ENCODE data around the gene CBR3. TPM values are rescaled to one million over a fixed set of nuclear protein-coding genes. Genes with fewer than 3 reads are reported as not detected.
"Not testable (repeated sequence)": the region's sequence is repeated elsewhere in the genome, so short reads cannot be mapped to it uniquely, and the experiment has no call there.

The CBR3 gene
- total and polyA plus RNA-seq, 2 donors = 1.5 to 9.1 TPM

GRCh38 chr21:36141513-36141925, 6.6 kb downstream of the CBR3 start:
- 6% methylated on average over 6 of the region's 6 CpGs for WGBS
- H3K9me3 ChIP-seq (ENCODE audit: control insufficient read depth in 2 of 2, insufficient read depth in 1 of 2, low read length in 1 of 2) = no peaks in the 10 kb centered on the region
- no peak overlapping the region for H3K27ac ChIP-seq (ENCODE audit: low read depth in 1 of 2, low read length in 1 of 2)
- H3K4me3 ChIP-seq (ENCODE audit: low read length in 2 of 2) = no peak overlapping the region
- no peaks in the 10 kb centered on the region for H3K36me3 ChIP-seq (ENCODE audit: control insufficient read depth in 2 of 2, insufficient read depth in 2 of 2, low read length in 1 of 2)
- DNase-seq (ENCODE audit: low read depth in 6 of 9, low spot score in 9 of 9) = peak; percentile 74 to 94 (median 84)
- H3K4me1 ChIP-seq (ENCODE audit: control insufficient read depth in 2 of 2, insufficient read depth in 2 of 2, low read length in 2 of 2) = peaks cover 2 to 9% of the 10 kb centered on the region in 2 donors
- peaks cover 0 to 30% of the 10 kb centered on the region in 2 donors for H3K27me3 ChIP-seq (ENCODE audit: control insufficient read depth in 2 of 2, insufficient read depth in 1 of 2, low read length in 1 of 2)

GRCh38 chr21:36144233-36144632, 9.4 kb downstream of the CBR3 start:
- WGBS = 87% methylated on average over 5 of the region's 6 CpGs
- not testable (repeated sequence) for H3K27ac ChIP-seq (ENCODE audit: low read depth in 1 of 2, low read length in 1 of 2); DNase-seq (ENCODE audit: low read depth in 6 of 9, low spot score in 9 of 9); H3K27me3 ChIP-seq (ENCODE audit: control insufficient read depth in 2 of 2, insufficient read depth in 1 of 2, low read length in 1 of 2); H3K9me3 ChIP-seq (ENCODE audit: control insufficient read depth in 2 of 2, insufficient read depth in 1 of 2, low read length in 1 of 2); H3K36me3 ChIP-seq (ENCODE audit: control insufficient read depth in 2 of 2, insufficient read depth in 2 of 2, low read length in 1 of 2); H3K4me1 ChIP-seq (ENCODE audit: control insufficient read depth in 2 of 2, insufficient read depth in 2 of 2, low read length in 2 of 2); H3K4me3 ChIP-seq (ENCODE audit: low read length in 2 of 2)

GRCh38 chr21:36145259-36145658, 10.4 kb downstream of the CBR3 start:
- 58% methylated on average over 3 of the region's 3 CpGs for WGBS
- Histone ChIP-seq H3K36me3 (ENCODE audit: control insufficient read depth in 2 of 2, insufficient read depth in 2 of 2, low read length in 1 of 2) (no peaks in the 10 kb centered on the region), H3K27me3 (ENCODE audit: control insufficient read depth in 2 of 2, insufficient read depth in 1 of 2, low read length in 1 of 2) (no peaks in the 10 kb centered on the region), H3K4me3 (ENCODE audit: low read length in 2 of 2) (no peak overlapping the region), H3K9me3 (ENCODE audit: control insufficient read depth in 2 of 2, insufficient read depth in 1 of 2, low read length in 1 of 2) (no peaks in the 10 kb centered on the region), H3K4me1 (ENCODE audit: control insufficient read depth in 2 of 2, insufficient read depth in 2 of 2, low read length in 2 of 2) (peaks cover 2 to 10% of the 10 kb centered on the region in 2 donors), H3K27ac (ENCODE audit: low read depth in 1 of 2, low read length in 1 of 2) (no peak overlapping the region)
- no peak for DNase-seq (ENCODE audit: low read depth in 6 of 9, low spot score in 9 of 9)

DNA sequence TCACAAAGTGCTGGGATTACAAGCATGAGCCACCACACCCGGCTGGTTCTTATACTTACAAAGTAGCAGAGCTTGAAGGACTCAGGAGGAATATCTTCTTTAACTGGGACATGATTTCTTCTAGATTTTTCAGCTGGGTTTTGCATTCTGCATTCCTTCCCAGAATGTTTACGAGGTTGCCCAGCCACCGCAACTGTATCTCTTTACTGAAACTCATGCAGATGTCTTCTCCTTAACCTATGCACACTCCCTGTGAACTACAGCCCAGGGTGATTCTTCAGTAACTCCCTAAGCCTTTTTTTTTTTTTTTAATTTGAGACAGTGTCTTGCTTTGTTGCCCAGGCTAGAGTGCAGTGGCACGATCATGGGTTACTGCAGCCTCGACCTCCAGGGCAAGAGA, 13.0 kb downstream of the CBR3 start:
- Histone ChIP-seq H3K27me3 (ENCODE audit: control insufficient read depth in 2 of 2, insufficient read depth in 1 of 2, low read length in 1 of 2) (no peaks in the 10 kb centered on the region), H3K36me3 (ENCODE audit: control insufficient read depth in 2 of 2, insufficient read depth in 2 of 2, low read length in 1 of 2) (peaks cover 0 to 4% of the 10 kb centered on the region in 2 donors), H3K27ac (ENCODE audit: low read depth in 1 of 2, low read length in 1 of 2) (no peak overlapping the region), H3K4me3 (ENCODE audit: low read length in 2 of 2) (no peak overlapping the region), H3K9me3 (ENCODE audit: control insufficient read depth in 2 of 2, insufficient read depth in 1 of 2, low read length in 1 of 2) (no peaks in the 10 kb centered on the region), H3K4me1 (ENCODE audit: control insufficient read depth in 2 of 2, insufficient read depth in 2 of 2, low read length in 2 of 2) (peaks cover 3 to 13% of the 10 kb centered on the region in 2 donors)
- WGBS = 97% methylated on average over 5 of the region's 5 CpGs
- no peak for DNase-seq (ENCODE audit: low read depth in 6 of 9, low spot score in 9 of 9)

GRCh38 chr21:36148886-36149285, 14.0 kb downstream of the CBR3 start:
- 96% methylated on average over 3 of the region's 3 CpGs for WGBS
- no peak for DNase-seq (ENCODE audit: low read depth in 6 of 9, low spot score in 9 of 9)
- no peaks in the 10 kb centered on the region for H3K27me3 ChIP-seq (ENCODE audit: control insufficient read depth in 2 of 2, insufficient read depth in 1 of 2, low read length in 1 of 2)
- H3K4me3 ChIP-seq (ENCODE audit: low read length in 2 of 2) = no peak overlapping the region
- H3K4me1 ChIP-seq (ENCODE audit: control insufficient read depth in 2 of 2, insufficient read depth in 2 of 2, low read length in 2 of 2) = peaks cover 3 to 13% of the 10 kb centered on the region in 2 donors
- no peaks in the 10 kb centered on the region for H3K9me3 ChIP-seq (ENCODE audit: control insufficient read depth in 2 of 2, insufficient read depth in 1 of 2, low read length in 1 of 2)
- no peak overlapping the region for H3K27ac ChIP-seq (ENCODE audit: low read depth in 1 of 2, low read length in 1 of 2)
- H3K36me3 ChIP-seq (ENCODE audit: control insufficient read depth in 2 of 2, insufficient read depth in 2 of 2, low read length in 1 of 2) = peaks cover 0 to 4% of the 10 kb centered on the region in 2 donors

DNA sequence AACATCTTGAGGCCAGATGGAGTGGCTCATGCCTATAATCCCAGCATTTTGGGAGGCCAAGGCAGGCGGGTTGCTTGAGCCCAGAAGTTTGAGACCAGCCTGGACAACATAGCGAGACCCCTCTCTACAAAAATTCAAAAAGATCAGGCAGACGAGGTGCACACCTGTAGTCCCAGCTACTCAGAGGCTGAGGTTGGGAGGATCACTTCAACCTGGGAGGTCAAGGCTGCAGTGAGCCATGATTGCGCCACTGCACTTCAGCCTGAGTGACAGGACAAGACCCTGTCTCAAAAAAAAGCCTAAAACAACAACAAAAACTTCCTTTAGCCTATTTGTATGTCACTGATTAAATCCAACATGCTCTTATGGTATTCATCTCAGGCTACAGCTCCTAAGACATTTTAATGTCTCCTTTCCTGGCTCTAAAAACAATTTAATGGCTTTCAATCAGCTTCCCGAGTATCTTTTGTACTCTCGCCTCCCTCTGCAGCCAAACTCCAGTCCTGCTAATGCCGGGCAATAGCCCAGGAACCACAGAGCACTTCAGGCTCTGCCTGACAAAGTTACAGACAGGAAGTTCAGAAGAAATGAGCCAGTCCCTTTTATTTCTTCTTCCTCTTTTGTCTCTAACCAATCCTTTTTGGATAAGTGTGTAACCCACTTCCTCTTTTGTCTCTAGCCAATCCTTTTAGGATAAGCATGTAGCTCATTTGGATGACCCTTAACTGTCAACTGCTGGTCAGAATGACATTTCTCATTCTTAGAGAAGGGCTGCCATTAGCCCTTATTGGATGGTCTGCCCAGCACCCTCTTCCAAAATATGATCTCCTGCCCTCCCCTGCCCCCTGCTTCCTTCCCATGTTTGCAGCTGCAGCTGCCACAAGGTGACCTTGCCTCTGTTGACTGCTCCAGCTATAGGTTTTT, 15.2 kb downstream of the CBR3 start:
- Histone ChIP-seq H3K4me1 (ENCODE audit: control insufficient read depth in 2 of 2, insufficient read depth in 2 of 2, low read length in 2 of 2) (peaks cover 3 to 13% of the 10 kb centered on the region in 2 donors), H3K27me3 (ENCODE audit: control insufficient read depth in 2 of 2, insufficient read depth in 1 of 2, low read length in 1 of 2) (peaks cover 0 to under 1% of the 10 kb centered on the region in 2 donors), H3K4me3 (ENCODE audit: low read length in 2 of 2) (no peak overlapping the region), H3K9me3 (ENCODE audit: control insufficient read depth in 2 of 2, insufficient read depth in 1 of 2, low read length in 1 of 2) (no peaks in the 10 kb centered on the region), H3K27ac (ENCODE audit: low read depth in 1 of 2, low read length in 1 of 2) (peak overlapping the region in 1 of 2 donors; percentile 19), H3K36me3 (ENCODE audit: control insufficient read depth in 2 of 2, insufficient read depth in 2 of 2, low read length in 1 of 2) (peaks cover 0 to 4% of the 10 kb centered on the region in 2 donors)
- DNase-seq (ENCODE audit: low read depth in 6 of 9, low spot score in 9 of 9) = peak in 1 of 9 donors; percentile 43
- 59% methylated on average over 7 of the region's 7 CpGs for whole genome bisulfite sequencing

GRCh38 chr21:36155603-36156338, 20.9 kb downstream of the CBR3 start:
- Histone ChIP-seq H3K9me3 (ENCODE audit: control insufficient read depth in 2 of 2, insufficient read depth in 1 of 2, low read length in 1 of 2) (no peaks in the 10 kb centered on the region), H3K27me3 (ENCODE audit: control insufficient read depth in 2 of 2, insufficient read depth in 1 of 2, low read length in 1 of 2) (peaks cover 2 to 14% of the 10 kb centered on the region in 2 donors), H3K27ac (ENCODE audit: low read depth in 1 of 2, low read length in 1 of 2) (peak overlapping the region in 1 of 2 donors; percentile 77), H3K36me3 (ENCODE audit: control insufficient read depth in 2 of 2, insufficient read depth in 2 of 2, low read length in 1 of 2) (peaks cover 0 to 6% of the 10 kb centered on the region in 2 donors), H3K4me1 (ENCODE audit: control insufficient read depth in 2 of 2, insufficient read depth in 2 of 2, low read length in 2 of 2) (peaks cover 8 to 9% of the 10 kb centered on the region in 2 donors), H3K4me3 (ENCODE audit: low read length in 2 of 2) (peak overlapping the region; percentile 56 to 67)
- no peak for DNase-seq (ENCODE audit: low read depth in 6 of 9, low spot score in 9 of 9)
- whole genome bisulfite sequencing = 12% methylated on average over 53 of the region's 53 CpGs

DNA sequence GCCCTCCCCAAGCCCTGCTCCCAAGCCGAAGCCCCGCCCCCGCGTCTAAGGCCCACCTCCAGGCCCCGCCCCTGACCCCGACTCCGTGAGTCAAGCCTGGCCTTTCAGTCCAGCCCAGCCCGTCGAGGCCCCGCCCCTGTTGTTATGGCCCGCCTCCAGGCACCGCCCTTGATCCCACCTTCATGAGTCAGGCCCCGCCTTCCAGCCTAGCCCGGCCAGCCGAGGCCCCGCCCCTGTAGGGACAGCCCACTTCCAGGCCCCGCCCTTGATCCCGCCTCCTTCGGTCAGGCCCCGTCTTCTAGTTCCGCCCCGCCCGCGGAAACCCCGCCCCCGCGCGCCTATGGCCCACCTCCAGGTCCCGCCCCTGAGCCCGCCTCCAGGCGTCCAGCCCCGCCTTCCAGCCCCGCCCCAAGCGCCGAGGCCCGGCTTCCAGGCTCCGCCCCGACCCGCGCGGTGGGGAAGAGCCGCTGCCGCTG, 21.5 kb downstream of the CBR3 start:
- H3K4me1 ChIP-seq (ENCODE audit: control insufficient read depth in 2 of 2, insufficient read depth in 2 of 2, low read length in 2 of 2) = peaks cover 8% of the 10 kb centered on the region in 2 donors
- H3K9me3 ChIP-seq (ENCODE audit: control insufficient read depth in 2 of 2, insufficient read depth in 1 of 2, low read length in 1 of 2) = no peaks in the 10 kb centered on the region
- H3K27ac ChIP-seq (ENCODE audit: low read depth in 1 of 2, low read length in 1 of 2) = peak overlapping the region in 1 of 2 donors; percentile 84
- H3K27me3 ChIP-seq (ENCODE audit: control insufficient read depth in 2 of 2, insufficient read depth in 1 of 2, low read length in 1 of 2) = peaks cover 2 to 14% of the 10 kb centered on the region in 2 donors
- DNase-seq (ENCODE audit: low read depth in 6 of 9, low spot score in 9 of 9) = peak; percentile 91 to 99 (median 98)
- peaks cover 0 to 4% of the 10 kb centered on the region in 2 donors for H3K36me3 ChIP-seq (ENCODE audit: control insufficient read depth in 2 of 2, insufficient read depth in 2 of 2, low read length in 1 of 2)
- H3K4me3 ChIP-seq (ENCODE audit: low read length in 2 of 2) = peak overlapping the region; percentile 63 to 94
- WGBS = under 1% methylated on average over 43 of the region's 43 CpGs

All from thymus (tissue), 11 donors.